G401.6 (cell line): ENCODE data around the gene SCT.

Experiments
- FAIRE-seq: peaks from 2 replicates; lab custom pipeline; 2012; peaks lifted over from hg19 to GRCh38; lab: Jason Lieb, UNC

Gene SCT

DNA sequence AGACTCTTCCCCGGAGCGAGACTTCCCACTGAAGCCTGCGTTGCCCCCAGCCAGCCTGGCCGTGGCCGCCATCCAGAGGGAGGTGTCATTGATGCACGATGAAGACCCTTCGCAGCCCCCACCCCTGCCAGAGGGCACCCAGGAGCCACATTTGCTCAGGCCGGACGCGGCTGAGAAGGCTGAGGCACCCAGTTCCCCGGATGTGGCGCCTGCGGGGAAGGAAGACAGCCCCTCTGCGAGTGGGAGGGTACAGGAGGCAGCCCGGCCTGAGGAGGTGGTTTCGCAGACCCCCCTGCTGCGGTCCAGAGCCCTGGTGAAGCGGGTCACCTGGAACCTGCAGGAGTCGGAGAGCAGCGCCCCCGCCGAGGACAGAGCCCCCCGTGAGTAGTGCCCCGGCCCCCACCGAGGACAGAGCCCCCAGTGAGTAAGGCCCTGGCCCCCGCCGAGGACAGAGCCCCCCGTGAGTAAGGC is 17.6 kb downstream of the SCT start:
- FAIRE-seq, result no peak

DNA sequence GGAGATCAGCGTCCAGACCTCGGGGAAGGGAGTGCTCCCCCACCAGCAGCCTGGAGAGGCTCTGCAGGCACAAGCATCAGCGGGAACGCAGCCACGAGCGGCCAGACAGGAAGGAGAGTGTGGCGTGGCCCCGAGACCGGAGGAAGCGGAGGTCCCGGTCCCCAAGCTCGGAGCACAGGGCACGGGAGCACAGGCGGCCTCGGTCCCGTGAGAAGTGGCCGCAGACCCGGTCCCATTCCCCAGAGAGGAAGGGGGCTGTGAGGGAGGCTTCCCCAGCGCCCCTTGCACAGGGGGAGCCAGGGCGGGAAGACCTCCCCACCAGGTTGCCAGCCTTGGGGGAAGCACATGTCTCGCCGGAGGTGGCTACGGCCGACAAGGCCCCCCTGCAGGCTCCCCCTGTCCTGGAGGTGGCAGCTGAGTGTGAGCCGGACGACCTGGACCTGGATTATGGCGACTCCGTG is 18.2 kb downstream of the SCT start:
- FAIRE-seq, result no peak

DNA sequence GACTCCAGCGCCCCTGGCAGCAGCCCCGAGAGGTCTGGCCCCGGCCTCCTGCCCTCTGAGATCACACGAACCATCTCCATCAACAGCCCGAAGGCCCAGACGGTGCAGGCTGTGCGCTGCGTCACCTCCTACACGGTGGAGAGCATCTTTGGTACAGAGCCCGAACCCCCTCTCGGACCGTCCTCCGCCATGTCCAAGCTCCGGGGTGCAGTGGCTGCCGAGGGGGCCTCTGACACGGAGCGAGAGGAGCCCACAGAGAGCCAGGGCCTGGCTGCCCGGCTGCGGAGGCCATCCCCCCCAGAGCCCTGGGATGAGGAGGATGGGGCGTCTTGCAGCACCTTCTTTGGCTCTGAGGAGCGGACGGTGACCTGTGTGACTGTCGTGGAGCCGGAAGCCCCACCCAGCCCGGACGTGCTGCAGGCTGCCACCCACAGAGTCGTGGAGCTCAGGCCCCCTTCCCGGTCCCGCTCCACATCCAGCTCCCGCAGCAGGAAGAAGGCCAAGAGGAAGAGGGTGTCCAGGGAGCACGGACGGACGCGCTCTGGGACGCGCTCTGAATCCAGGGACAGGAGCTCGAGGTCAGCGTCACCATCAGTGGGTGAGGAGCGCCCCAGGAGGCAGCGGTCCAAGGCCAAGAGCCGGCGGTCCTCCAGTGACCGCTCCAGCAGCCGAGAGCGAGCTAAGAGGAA is 18.9 kb downstream of the SCT start:
- no peak for FAIRE-seq

DNA sequence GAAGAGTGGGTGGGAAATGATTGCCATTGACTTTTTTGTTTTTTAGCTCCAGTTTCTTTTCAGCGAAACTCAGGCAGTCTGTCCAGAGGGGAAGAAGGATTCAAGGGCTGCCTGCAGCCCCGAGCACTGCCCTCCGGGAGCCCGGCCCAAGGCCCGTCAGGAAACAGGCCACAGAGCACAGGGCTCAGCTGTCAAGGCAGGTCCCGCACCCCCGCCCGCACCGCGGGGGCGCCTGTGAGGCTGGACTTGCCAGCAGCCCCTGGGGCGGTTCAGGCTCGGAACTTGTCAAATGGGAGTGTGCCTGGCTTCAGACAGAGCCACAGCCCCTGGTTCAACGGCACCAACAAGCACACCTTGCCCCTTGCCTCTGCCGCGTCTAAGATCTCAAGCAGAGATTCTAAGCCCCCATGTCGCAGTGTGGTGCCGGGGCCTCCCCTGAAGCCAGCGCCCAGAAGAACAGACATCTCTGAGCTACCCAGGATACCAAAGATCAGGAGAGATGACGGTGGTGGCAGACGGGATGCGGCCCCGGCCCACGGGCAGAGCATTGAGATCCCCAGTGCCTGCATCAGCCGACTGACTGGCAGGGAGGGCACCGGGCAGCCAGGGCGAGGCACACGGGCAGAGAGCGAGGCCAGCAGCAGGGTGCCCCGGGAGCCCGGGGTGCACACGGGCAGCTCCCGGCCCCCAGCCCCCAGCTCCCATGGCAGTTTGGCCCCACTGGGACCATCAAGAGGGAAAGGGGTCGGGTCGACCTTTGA is 19.8 kb downstream of the SCT start:
- no peak for FAIRE-seq

DNA sequence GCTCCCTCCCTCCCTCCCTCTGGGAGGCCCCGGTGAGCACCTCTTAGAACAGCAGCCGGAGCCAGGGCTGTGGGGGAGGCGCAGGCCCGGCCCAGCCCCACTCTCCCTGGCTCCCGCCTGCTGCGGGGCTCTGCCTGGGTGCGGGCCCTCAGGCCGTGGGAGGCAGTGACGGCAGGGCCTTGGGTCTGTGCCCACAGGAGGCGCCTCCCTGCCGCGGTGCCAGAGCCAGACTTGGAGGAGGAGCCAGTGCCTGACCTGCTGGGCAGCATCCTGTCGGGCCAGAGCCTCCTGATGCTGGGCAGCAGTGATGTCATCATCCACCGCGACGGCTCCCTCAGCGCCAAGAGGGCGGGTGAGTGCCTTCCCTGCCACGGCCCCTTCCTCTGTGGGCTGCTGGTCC is 20.7 kb downstream of the SCT start:
- no peak for FAIRE-seq

DNA sequence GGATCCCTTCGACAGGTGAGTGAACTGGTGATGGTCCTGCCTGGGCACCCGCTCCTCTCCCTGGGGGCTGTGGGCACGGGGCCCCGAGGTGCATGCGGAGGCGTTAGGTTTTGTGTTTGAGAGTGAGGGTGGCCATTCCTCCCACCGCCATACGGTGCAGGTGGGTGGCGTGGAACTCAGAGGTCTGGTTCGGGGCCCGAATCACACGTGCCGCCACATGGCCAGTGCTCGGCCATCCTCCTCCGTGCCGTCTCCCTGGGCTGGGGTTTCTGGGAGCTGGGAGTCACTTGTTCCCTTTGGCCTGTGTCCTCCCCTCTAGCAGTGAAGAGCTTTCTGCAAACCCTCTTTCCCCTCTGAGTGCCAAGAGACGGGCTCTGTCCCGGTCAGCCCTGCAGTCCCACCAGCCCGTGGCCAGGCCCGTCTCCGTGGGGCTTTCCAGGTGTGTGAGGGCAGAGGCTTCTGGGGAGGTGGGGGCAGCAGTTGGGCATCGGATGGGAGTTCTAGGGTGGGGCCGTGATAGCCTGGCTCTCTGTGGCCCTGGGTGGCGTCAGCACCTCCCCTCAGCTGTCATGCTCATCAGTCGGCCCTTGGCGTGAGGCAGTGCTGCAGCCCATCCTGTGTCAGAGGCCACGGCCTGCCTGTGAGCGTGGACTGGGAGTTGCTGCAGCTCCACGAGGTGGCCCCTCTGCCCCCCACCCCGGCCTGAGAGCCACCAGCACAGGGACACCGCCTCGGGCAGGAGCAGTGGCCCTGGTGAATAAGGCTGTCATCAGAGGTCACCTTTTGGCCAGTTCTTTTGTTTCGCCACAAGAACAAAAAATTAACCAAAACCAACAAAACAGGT is 21.5 kb downstream of the SCT start:
- no peak for FAIRE-seq

DNA sequence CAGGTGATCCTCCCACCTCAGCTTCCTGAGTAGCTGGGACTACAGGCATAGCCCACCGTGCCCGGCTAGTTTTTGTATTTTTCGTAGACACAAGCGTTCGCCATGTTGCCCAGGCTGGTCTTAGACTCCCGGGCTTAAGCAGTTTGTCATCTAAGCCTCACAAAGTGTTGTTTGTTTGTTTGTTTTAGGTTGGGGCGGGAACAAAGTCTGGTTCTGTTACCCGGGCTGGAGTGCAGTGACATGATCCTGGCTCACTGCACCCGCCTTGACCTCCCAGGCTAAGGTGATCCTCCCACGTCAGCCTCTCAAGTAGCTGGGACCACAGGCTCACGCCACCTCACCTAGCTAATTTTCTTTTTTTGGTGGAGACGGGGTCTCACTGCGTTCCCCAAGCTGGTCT is 23.8 kb downstream of the SCT start:
- FAIRE-seq, result no peak

DNA sequence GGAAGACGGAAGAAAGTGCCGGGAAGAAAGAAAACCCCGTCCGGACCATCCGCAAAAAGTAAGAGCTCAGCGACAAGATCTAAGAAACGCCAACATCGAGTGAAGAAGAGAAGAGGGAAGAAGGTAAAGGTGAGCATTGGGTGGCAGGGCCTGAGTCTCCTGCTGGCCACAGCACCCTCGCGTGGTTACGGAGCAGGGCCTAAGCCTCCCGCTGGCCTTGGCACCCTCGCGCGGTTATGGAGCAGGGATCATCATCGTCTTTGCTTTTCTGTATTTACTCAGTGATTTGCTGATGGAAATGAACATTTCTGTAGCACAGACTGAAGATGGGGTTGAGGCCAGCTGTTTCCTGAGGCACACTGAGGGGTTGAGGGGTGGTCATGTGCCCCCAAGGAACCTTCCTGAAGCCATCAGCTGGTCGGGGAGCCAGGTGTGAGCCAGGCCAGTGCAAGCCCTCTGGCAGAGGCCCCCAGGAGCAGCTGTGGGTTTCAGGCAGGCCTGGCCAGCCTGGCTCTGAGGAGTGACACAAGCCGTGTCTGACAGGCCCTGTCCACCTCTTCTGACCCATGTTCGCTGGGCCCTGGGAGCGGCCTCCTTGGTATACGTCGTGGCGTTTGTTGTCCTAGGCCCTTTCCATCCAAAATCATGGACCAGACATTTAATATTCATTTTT is 25.3 kb downstream of the SCT start:
- FAIRE-seq, result no peak

DNA sequence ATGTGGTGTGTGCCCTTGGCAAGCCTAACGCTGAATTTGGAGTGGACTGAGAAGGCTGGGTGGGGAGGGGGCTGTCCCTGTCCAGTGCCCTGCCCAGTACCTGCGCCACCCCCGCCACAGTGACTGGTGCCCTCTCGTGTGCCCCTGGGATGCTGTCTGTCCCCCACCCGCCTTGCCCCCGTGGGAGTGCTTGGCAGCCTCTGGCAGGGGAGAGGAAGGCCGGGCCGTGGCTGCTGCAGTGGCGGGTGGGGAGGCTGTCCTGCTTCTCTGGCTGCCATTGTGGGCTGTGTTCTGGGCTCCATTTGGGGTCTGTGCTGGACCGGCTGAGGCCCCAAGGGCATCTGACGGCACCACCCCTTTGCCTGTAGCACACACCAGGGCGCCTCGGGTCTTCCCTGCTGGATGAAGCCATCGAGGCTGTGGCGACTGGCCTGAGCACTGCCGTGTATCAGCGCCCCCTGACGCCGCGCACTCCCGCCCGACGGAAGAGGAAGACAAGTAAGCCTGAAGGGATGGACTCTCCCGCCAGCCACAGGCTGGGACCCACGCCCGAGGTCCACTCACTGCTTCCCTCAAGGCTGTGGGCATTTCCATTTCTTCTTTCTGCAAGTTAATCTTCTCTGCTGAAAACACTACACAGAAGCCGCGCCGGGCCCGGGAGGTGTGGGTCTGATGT is 28.8 kb downstream of the SCT start:
- FAIRE-seq, result no peak

DNA sequence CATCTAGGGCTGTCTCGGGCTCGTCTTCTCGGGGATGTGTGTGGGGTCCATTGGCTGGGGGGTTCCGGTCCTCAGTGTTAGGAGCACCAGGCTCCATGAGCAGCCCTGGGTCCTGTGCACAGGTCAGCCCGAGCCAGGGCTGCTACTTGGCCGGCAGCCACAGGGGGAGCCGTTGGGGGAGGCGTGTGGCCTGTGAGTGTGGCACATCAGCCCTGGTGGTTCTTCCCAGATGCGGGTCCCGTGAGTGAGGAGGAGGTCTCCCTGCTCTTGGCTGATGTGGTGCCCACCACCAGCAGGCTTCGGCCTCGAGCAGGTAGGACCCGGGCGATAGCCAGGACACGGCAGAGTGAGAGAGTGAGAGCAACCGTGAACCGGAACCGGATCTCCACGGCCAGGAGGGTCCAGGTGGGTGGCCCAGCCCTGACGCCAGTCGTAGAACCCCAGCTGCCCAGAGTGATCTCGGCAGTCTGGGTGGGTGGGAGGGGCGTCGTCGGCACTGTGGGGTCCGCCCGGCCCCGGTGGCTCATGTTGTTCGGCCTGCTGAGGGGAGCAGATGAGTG is 29.7 kb downstream of the SCT start:
- no peak for FAIRE-seq

DNA sequence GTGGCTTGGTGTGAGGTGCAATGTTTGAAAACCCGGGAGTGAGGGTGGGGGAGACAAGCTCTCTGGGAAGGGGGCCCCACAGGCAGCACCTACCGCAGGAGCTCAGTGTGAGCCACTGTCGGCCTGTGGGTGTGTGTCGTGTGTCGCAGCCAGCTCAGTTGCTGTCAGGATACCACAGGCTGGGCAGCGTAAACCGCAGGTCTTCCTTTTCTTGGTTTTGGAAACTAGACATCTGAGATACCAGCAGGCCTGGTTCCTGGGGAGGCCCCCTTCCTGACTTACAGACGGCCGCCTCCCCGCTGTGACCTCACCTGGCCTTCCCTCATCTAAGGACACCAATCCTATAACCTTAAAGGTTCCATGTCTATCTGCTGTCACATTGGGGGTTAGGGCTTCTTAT is 30.6 kb downstream of the SCT start:
- no peak for FAIRE-seq

DNA sequence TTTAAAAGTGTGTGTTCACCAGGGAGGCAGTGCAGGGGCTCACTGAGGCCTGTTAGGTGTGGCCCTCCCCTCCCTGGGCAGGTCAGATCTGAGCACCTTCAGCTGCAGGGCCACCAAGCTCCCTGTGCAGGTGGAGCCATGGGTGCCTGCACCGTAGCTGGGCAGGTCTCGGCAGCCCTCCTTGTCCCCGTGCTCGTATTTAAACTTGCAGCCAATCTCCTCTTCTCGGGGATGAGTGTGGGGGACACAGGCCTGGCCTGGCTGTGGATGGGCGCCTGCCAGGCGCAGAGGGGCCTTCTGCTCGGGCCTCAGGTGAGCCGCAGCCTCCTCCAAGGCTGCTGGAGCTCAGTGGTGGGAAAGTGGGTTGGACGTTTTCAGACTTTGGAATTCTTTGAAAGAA is 31.6 kb downstream of the SCT start:
- no peak for FAIRE-seq

DNA sequence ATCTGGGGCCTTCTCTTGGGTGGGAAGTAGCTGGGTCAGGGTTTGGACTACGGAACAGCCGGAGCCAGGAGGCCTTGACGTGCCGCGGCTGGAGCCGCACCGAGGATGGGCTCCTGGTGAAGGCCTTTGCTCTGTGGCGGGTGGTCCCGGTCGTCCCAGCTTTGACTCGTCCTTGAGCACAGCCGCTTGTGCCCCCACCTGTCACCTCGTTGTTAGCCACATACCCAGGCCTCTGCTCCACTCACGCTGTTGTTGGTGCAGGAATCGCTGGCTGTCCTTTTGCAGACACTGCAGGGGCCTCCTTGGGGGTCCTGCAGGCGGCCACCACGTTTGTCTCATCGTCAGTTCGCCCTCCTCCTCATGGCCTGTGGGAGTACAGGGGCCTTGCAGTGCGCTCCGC is 33.6 kb downstream of the SCT start:
- FAIRE-seq, result no peak

DNA sequence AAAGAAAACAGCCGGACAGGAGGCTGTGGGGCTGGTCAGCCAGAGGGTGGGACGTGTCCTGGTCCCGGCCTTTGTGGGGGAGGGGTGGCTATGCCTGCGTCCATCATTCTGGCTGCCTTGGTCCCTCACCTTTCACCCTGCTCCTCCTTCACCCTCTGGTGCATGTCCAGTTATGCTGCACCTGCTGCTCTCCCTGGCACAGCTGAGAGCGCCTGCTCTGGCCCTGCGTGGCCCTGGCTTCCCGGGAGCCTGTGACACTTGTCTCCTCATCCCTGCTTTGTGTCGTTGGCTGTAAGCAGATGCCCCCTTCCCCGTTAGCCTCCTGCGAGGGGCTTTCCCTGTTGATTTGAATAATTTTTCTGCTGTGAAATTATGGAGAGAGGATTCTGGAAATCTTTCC is 34.1 kb downstream of the SCT start:
- no peak for FAIRE-seq

DNA sequence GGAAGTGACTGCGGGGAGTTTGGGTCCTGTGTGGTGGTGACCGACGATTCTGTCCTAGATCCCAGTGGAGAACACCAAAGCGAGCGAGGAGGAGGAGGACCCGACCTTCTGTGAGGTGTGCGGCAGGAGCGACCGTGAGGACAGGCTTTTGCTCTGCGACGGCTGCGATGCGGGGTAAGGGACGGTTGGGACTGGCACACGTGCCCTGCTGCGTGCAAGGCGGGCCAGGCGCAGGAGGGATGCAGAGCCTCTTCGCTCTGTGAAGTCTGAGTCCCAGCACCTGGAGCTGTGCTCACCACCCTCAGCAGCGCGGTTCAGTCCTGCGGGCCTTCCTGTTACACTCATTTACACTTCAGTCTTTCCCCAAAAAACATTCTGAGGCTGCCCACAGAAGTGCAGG is 34.5 kb downstream of the SCT start:
- FAIRE-seq, result no peak

DNA sequence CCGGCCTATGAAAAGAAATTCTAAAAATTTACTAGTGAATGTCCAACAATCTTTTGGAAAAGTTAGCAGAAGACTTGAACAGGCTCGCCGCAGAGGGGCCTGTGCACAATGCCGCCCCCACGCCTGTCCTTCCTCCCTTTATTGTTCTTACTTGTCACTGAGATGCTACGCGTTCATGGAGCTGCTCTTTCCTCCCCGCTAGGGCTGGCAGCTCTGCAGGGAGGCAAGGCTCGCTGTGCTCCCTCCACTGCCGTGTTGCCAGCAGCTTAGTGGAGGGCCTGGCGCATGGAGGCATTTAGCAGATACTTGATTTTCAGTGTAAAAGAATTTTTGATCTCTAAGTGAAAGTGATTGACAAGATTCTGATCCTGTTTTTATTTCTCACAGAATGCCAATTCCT is 36.0 kb downstream of the SCT start:
- FAIRE-seq, result no peak

DNA sequence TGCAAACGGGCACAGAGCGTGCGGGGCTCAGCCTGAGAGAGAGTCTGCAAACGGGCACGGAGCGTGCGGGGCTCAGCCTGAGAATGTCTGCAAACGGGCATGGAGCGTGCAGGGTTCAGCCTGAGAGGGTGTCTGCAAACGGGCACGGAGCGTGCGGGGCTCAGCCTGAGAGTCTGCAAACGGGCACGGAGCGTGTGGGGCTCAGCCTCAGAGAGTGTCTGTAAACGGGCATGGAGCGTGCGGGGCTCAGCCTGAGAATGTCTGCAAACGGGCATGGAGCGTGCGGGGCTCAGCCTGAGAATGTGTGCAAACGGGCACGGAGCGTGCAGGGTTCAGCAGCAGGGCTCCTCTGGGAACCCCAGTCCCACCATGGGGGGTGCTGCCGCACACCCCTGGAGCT is 37.2 kb downstream of the SCT start:
- FAIRE-seq, result no peak

DNA sequence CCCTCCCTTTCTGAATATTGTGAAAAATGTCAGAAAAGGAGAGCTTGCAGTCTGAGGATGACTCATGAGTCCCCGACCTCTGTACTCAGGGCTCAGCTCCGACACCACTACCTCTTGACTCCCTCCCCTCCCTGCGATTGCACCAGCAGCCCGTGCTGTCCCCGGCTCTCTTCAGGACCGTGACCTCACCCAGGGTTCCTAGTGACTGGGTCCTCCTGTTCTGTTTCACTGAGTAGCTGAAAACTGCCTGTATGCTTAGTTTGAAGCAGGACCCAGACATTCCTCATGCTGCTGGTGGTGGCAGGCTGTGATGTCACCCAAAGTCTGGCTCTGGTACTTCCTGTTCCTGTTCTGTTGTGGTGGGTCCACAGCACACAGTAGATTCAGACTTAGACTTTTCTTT is 39.0 kb downstream of the SCT start:
- FAIRE-seq, result no peak

DNA sequence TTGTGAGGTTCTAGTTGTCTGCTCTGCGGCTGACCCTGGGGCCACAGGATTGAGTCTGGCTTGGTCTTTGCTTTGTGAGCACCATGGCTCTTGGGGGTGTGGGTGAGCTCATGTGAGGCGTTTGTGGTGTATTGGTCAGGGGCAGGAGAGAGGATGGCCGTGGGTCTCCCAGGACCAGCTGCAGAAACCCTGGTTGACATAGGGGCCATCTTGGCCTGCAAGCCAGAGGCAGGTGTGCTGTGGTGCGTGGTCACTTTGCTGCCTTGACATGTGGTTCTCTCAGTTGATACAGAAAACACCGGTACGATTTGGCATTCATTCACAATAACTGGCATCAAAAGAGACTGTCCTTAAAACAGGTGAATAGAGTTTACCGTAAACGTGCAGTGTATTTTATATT is 39.4 kb downstream of the SCT start:
- FAIRE-seq, result no peak

DNA sequence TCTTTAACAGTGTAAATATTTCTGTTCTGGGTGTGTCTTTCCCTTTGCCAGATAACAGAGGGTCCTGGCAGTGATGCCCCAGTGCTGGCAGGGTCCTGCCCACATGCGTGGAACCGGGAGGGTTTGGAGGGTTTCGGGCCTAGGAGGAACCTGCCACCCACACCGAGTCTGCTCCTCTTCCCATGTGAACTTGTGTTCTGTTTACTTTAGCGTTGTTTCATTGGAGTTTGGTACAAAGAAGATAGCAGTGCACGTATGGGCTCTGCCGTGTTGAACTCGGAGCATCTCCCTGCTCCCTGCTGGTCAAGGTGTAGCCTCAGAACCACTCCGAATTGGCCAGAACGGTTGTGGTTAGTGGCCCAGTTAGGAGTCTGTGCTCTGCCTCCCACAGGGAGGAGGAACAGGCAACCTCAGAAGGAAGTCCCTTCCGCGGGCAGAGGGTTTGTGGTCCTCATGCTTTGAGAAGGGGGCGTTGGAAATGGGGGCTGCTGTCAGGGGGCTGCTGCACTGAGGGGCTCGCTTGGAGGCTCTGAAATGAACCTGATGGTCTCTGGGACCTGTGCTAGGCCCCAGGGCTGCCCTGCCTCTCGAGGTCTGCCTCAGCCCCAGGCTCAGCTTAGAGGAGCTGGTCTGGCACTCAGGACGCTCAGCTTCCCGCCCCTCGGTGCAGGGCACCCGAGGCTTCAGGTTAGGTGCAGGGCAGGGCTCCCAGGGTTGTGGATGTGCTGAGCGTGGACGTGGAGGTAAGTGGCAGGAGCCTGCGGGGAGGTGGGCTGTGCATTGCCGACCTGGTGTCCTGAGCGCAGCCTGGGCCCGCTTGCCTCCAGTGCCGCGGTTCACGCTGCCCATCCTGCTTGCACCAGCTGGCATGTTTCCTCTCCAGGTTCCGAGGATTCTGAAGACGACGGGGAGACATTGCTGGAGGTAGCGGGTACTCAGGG is 40.3 kb downstream of the SCT start:
- no peak for FAIRE-seq
